Panc1 (cell line): ENCODE measurements around the gene GPR156.

Source experiments
- POLR2AphosphoS5 ChIP-seq: IDR thresholded peaks from 2 replicates; pipeline ENCODE4 v1.6.1; 2012; ENCODE audit warnings: mild to moderate bottlenecking, low read depth, low read length, moderate library complexity
- TCF7L2 ChIP-seq: IDR thresholded peaks from 2 replicates; pipeline ENCODE4 v1.6.1; 2011; ENCODE audit warnings: mild to moderate bottlenecking, low read depth, low read length, inconsistent platforms
- TF ChIP-seq, protein P1 (sequence below): fragments of 450-650 bp; IDR thresholded peaks from 2 replicates; pipeline ENCODE4 v1.5.1; 2017; ENCODE audit warnings: mild to moderate bottlenecking

DNA sequence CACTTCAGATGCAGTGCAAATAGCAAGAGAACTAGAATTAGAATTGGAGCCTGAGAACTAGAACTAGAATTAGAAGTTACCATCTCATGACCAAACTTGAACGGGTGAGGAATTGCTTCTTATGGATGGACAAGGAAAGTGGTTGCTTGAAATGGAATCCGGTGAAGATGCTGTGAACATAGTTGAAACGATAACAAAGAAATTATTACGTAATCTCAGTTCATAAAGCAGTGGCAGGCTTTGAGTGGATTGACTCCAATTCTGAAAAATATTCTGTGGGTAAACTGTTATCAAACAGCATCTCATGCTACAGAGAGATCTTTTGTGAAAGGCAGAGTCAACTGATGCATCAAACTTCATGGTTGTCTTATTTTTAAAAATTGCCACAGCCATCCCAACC, 142.8 kb downstream of the GPR156 start:
- TF ChIP-seq, protein P1, sequence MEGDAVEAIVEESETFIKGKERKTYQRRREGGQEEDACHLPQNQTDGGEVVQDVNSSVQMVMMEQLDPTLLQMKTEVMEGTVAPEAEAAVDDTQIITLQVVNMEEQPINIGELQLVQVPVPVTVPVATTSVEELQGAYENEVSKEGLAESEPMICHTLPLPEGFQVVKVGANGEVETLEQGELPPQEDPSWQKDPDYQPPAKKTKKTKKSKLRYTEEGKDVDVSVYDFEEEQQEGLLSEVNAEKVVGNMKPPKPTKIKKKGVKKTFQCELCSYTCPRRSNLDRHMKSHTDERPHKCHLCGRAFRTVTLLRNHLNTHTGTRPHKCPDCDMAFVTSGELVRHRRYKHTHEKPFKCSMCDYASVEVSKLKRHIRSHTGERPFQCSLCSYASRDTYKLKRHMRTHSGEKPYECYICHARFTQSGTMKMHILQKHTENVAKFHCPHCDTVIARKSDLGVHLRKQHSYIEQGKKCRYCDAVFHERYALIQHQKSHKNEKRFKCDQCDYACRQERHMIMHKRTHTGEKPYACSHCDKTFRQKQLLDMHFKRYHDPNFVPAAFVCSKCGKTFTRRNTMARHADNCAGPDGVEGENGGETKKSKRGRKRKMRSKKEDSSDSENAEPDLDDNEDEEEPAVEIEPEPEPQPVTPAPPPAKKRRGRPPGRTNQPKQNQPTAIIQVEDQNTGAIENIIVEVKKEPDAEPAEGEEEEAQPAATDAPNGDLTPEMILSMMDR, result no peak
- TF ChIP-seq POLR2AphosphoS5 (no peak), TCF7L2 (no peak)
